Cortex of kidney (tissue), 1 donor: ENCODE data around the gene PLS1.
A peak's percentile ranks its signal among the peaks of the same experiment; 100 is the strongest.
"Not testable (repeated sequence)": the region's sequence is repeated elsewhere in the genome, so short reads cannot be mapped to it uniquely, and the experiment has no call there.

Experiments used
- DNase-seq: peaks from one replicate; lab custom pipeline; 2025; lab: John Stamatoyannopoulos, UW

Gene PLS1, protein sequence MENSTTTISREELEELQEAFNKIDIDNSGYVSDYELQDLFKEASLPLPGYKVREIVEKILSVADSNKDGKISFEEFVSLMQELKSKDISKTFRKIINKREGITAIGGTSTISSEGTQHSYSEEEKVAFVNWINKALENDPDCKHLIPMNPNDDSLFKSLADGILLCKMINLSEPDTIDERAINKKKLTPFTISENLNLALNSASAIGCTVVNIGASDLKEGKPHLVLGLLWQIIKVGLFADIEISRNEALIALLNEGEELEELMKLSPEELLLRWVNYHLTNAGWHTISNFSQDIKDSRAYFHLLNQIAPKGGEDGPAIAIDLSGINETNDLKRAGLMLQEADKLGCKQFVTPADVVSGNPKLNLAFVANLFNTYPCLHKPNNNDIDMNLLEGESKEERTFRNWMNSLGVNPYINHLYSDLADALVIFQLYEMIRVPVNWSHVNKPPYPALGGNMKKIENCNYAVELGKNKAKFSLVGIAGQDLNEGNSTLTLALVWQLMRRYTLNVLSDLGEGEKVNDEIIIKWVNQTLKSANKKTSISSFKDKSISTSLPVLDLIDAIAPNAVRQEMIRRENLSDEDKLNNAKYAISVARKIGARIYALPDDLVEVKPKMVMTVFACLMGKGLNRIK

DNA sequence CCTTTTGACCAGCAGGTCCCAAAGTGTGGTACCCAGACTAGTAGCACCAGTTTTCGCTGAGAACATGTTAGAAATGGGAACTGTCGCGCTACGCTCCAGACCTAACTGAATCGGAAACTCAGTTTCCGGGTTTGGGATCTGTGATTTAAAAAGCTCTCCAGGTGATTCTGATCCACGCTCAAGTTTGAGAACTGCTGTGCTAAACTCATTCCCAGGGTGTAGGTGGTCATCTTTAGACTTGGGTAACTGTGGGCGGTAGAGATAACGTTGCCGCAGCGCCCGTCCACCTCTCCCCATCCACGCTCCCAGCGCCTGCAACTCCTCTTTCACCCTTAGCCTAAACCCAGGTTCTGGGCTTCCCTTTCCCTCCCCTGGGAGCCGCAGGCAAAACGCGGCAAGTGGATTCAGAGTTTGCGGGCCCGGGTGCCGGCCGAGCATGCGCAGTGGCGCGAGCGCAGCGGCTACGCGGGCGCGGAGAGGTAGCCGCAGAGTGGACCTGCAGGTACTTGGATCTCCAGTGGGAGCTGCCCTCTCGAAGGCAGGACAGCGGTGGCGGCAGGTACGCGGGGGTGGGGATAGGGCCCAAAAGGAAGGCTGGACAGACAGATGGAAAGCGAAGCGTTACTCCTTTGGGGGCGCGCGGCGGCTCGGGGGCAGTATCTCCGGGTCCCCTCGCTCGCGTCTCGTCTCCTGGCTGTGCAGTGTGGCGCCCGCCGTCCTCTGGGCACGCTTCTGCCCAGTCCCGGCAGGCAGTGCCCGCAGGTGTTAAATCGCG, at the start of gene PLS1:
PLS1 (plus strand) TSS at position 443 of the 775 bp plus-strand sequence. CDS start 67,845 bp downstream, outside the sequence.
- peak; percentile 82 for DNase-seq

GRCh38 chr3:142549986-142550385, 46.2 kb upstream of the PLS1 start:
- DNase-seq = no peak

DNA sequence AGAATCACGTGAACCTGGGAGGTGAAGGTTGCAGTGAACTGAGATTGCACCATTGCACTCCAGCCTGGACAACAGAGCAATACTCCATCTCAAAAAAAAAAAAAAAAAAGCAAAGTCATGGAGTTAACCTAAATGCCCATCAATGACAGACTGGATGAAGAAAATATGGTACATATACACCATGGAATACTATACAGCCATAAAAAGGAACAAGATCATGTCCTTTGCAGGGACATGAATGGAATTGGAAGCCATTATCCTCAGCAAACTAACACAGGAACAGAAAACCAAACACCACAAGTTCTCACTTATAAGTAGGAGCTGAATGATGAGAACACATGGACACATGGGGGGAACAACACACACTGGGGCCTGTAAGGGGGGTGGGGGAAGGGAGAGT, 43.6 kb upstream of the PLS1 start:
- DNase-seq = not testable (repeated sequence)

GRCh38 chr3:142553741-142554140, 42.5 kb upstream of the PLS1 start:
- DNase-seq = no peak

DNA sequence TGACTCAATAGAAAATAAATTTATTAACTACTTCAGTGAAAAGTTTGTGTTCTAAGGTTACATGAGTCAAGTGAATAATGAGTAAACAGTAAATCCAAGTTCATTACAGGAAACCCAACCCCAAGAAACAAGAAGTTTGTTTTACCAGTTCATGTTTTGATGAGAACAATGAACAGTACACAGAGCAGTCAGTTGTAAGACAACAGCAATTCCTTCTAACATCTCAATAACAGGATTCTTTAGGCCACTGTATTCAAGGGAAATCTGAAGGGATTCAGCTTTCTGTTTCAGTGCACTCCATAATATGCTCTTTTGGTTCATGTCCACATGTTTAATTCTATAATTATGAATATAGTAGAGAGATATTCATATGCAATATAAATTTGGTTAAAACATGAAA, 36.1 kb upstream of the PLS1 start:
- DNase-seq = no peak

DNA sequence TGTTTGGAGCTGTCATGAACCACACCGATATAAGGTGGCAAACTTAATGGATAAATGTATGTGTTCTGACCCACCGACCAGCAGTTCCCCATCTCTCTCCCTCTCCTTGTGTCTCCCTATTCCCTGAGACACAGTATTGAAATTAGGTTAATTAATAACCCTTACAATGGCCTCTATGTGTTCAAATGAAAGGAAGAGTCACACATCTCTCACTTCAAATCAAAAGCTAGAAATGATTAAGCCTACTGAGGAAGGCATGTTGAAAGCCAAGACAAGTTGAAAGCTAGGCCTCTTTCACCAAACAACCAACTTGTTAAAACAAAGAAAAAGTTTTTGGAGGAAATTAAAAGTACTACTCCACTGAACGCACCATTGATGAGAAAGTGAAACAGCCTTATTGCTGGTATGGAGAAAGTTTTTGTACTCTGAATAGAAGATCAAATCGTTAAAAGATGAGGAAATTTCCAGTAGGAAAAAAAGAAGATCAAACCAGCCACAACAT, 32.6 kb upstream of the PLS1 start:
- no peak for DNase-seq

DNA sequence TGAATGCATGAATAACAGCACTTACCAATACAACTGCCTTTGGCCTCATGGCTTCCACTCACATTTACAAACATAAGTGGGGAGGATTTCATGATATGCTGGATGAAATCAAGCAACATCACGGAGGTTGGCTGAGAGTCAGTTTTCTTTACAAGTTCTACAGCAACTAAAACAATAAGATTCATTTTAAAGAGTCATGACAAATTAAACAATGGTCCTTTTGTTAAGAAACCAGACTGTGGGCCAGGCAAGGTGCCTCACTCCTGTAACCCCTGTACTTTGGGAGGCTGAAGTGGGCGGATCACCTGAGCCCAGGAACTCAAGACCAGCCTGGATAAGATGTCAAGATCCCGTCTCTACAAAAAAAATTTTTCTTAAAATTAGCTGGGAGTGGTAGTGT, 30.1 kb upstream of the PLS1 start:
- no peak for DNase-seq

DNA sequence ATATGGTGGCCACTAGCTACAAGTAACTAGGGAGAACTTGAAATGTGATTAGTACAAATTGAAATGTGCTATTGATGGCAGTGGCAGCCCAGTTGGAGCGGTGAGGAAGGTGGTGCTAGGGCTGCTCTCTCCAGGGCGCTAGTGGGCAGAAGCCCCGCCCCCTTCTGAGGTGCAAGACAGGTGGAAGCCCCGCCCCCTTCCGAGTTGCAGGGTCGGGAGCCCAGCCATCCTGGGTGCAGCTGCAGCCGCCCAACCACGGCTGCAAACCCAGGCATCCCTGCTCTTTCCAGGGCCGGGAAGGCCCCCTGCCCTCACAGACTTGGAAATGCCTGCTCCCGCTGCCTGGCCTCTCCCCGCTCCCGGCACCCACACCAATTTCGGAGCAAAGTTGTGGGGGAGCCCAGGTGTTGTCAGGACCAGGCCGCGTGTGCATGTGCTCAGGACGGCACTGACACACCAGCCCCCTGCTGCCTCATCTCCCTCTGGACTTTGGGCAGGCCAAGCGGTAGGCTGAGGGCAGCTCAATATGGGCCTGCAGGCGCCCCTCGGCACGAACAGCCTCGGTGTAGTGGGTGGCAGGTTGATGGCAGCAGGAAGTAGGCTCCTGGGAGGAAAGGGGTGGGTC, 27.7 kb upstream of the PLS1 start:
- no peak for DNase-seq

DNA sequence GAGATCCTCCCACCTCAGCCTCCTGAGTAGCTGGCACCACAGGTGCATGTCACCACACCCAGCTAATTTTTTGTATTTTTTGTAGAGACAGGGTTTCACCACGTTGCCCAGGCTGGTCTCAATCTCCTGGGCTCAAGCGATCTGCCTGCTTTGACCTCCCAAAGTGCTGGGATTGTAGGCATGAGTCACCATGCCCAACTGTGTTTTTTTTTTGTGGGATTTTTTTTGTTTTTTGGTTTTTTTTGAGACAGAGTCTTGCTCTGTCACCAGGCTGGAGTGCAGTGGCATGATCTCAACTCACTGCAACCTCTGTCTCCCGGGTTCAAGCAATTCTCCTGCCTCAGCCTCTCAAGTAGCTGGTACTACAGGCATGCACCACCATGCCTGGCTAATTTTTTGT, 26.8 kb upstream of the PLS1 start:
- DNase-seq = not testable (repeated sequence)

GRCh38 chr3:142574223-142574622, 22.0 kb upstream of the PLS1 start:
- DNase-seq = not testable (repeated sequence)

- DNase-seq = no peak
Measured at GRCh38 chr3:142574665-142575064, 21.5 kb upstream of the PLS1 start.

DNA sequence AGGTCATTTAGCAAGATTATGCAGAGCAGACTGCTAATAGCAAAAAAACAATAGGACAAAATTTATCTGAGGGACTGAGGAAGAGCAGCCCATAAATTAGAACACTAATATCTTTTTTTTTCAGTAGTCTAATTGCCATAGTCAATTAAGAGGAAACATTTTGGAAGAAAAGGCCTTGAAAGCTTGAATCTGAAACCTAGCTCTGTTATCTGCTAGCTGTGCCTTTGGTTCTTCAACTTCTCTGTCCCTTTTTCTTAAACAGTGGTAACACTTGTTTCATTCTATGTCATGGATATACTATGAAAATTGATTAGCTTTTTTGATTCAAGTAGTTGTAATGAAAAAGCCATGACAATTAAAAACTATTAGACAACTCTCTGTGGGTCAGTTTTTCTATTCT, 19.4 kb upstream of the PLS1 start:
- DNase-seq = no peak

DNA sequence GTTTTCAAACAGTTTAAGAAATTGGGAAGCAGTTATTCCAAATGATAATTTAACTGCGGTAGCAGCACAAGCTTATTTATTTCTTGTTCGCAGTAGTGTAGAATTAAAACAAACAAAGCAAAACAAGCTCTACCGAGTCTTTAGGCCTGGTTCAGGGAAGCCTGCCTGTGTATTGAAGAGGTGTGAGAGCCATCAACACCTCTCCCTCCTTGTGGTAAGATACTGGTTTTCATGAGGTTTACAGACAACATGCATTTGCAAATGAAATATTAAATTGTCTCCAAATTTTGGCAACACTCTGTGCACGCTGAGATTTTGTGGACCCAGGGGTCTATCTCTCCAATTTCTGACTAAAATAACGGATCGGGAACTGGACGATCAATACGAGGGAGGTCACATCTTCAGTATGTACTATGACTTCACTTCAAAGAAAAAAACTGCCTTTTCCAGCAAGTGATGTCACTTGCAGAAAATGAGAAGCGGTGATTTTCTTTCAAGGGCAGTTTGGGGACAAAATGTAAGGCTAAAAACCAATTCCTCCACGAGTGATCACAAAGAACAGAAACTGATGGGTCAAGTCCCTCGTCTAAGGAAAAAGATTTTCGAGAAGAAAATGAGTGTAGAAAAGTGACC, 18.4 kb upstream of the PLS1 start:
- no peak for DNase-seq

DNA sequence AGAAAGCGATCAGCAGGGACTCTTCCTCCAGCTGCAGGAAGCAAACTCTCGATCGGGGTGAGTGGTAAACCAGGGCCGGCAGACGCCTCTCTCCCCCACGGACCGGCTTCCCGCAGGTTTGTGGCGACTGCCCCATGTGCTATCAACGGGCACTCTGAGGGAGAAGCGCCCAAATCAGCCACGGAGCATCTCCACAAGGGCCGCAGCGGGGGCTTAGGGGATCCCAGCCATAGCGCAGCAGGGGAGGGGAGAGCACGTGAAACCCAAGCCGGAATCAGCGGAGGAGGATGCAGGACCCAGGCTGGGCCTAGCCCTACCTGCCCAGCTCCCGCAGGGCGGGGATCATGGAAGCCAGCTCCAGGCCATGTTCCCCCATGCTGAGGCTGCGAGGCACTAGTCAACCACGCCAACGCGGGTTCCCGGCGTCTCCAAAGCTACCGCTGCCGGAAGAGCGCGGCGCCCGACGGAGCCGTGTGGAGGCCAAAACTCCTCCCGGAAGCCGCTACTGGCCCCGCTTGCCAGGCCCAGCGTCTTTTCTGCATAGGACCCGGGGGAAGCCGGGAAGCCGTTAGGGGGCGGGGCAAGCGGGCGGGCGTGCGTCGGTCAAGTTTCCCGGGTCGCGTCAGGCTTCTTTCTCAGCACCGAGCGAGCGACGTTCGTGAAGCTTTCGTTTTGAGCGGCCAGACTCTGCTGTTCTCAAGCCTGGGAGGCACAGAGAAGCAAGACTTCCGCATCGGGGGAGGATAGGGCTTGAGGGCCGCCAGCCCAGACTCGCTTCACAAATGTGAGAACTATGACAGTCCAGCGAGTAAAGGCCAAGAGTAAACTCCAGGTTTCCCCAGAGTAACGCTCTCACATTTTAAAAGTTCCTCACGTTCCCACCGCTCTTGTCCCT, 17.6 kb upstream of the PLS1 start, which contains the start of gene ATR:
ATR (minus strand) TSS at position 405 of the 895 bp plus-strand sequence; CDS start at position 376, 29 bp downstream.
- DNase-seq = peak; percentile 40

- DNase-seq = no peak
Measured at GRCh38 chr3:142580061-142580423, 16.2 kb upstream of the PLS1 start.

- DNase-seq = not testable (repeated sequence)
Measured at GRCh38 chr3:142581070-142581469, 15.1 kb upstream of the PLS1 start.

- DNase-seq = no peak
Measured at GRCh38 chr3:142586803-142587406, 9.3 kb upstream of the PLS1 start.

DNA sequence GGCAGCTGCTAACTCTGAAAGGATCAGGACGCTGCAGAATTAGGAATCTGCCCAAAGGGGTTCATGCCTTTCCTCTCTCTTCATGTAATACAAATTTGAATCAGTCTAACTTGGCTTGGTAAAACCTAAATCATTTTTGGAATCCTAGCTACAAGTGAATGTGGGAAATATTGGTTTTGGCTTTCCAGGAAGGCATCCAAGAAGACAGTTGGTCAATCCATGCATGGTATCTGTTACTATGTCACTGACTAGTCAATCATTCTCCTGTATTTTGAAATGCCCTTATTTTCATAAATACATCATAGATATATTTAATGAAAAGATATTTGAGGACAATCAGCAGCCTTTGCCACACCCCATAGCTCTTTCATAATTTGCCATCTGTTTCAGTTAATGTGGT, 7.5 kb upstream of the PLS1 start:
- DNase-seq = no peak

- DNase-seq = not testable (repeated sequence)
Measured at GRCh38 chr3:142592268-142592667, 3.9 kb upstream of the PLS1 start.

DNA sequence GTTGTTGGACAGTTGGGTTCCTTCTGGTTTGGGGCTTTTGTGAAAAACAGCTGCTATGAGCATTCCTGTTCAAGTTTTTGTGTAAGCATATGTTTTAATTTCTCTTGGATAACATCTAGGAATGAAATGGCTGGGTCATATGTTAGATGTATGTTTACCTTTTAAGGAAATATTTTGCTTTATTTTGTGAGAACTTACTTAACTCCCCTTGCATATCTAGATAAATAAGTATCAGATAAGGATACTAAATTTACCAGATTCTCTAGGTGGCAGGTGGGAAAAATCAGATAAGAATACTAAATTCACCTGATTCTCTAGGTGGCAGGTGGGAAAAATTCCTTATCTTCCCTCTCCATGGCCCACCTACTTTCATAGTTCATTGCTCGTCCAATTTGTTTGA, 1.1 kb upstream of the PLS1 start:
- no peak for DNase-seq
